ENCODE data around the gene MAPK4. TPM values are rescaled to one million over a fixed set of nuclear protein-coding genes. Genes with fewer than 3 reads are reported as not detected.

Gene MAPK4
- total RNA-seq, 1 experiment from 2014 or later, result 0.21 TPM

GRCh38 chr18:50748243-50749229, 188.6 kb downstream of the MAPK4 start:
- TF ChIP-seq CTCF (IDR thresholded peaks at IDR 0.05; ENCODE audit: unreplicated experiment), result no peak
- ChIA-PET CTCF (interaction anchor here (0.7 kb wide), 1 partner anchor 271 kb away, joined by 3 read pairs; no protein-coding TSS in a partner anchor), POLR2A (no interaction called here)
- no peaks in the 10 kb centered on the region for H3K4me1 Mint-ChIP-seq (ENCODE audit: insufficient read depth, unreplicated experiment)
- no TSS peak for BruUV-seq (replicated peaks)
- H3K27ac Mint-ChIP-seq (ENCODE audit: low read depth, unreplicated experiment), result no peak overlapping the region
- H3K4me3 Mint-ChIP-seq (ENCODE audit: unreplicated experiment), result no peak overlapping the region
- intact Hi-C loops (cut with micrococcal nuclease), result no loop called here
- H3K36me3 Mint-ChIP-seq (ENCODE audit: insufficient read depth, unreplicated experiment), result no peaks in the 10 kb centered on the region
- no peaks in the 10 kb centered on the region for H3K9me3 Mint-ChIP-seq (ENCODE audit: unreplicated experiment)
- DNase-seq (ENCODE audit: unreplicated experiment), result peak; percentile 1
- H3K27me3 Mint-ChIP-seq (ENCODE audit: insufficient read depth, unreplicated experiment), result peaks cover 53% of the 10 kb centered on the region

- ChIA-PET POLR2A (no interaction called here), CTCF (interaction anchor here (0.9 kb wide), 1 partner anchor 356 kb away, joined by 3 read pairs; no protein-coding TSS in a partner anchor)
- DNase-seq (ENCODE audit: unreplicated experiment), result no peak
- H3K27ac Mint-ChIP-seq (ENCODE audit: low read depth, unreplicated experiment), result no peak overlapping the region
- no peak overlapping the region for H3K4me3 Mint-ChIP-seq (ENCODE audit: unreplicated experiment)
- no peak for TF ChIP-seq CTCF (IDR thresholded peaks at IDR 0.05; ENCODE audit: unreplicated experiment)
- intact Hi-C loops (cut with micrococcal nuclease), result no loop called here
- BruUV-seq (replicated peaks), result no TSS peak
- no peaks in the 10 kb centered on the region for H3K36me3 Mint-ChIP-seq (ENCODE audit: insufficient read depth, unreplicated experiment)
- H3K9me3 Mint-ChIP-seq (ENCODE audit: unreplicated experiment), result no peaks in the 10 kb centered on the region
- no peaks in the 10 kb centered on the region for H3K4me1 Mint-ChIP-seq (ENCODE audit: insufficient read depth, unreplicated experiment)
- H3K27me3 Mint-ChIP-seq (ENCODE audit: insufficient read depth, unreplicated experiment), result peaks cover 44% of the 10 kb centered on the region
Observed at GRCh38 chr18:50749421-50749820, 189.5 kb downstream of the MAPK4 start.

GRCh38 chr18:50749945-50750344, 190.1 kb downstream of the MAPK4 start:
- ChIA-PET POLR2A (no interaction called here), CTCF (interaction anchor here (0.9 kb wide), 1 partner anchor 356 kb away, joined by 3 read pairs; no protein-coding TSS in a partner anchor)
- no peaks in the 10 kb centered on the region for H3K36me3 Mint-ChIP-seq (ENCODE audit: insufficient read depth, unreplicated experiment)
- H3K4me3 Mint-ChIP-seq (ENCODE audit: unreplicated experiment), result no peak overlapping the region
- no peaks in the 10 kb centered on the region for H3K9me3 Mint-ChIP-seq (ENCODE audit: unreplicated experiment)
- no peak for TF ChIP-seq CTCF (IDR thresholded peaks at IDR 0.05; ENCODE audit: unreplicated experiment)
- DNase-seq (ENCODE audit: unreplicated experiment), result no peak
- intact Hi-C loops (cut with micrococcal nuclease), result no loop called here
- no TSS peak for BruUV-seq (replicated peaks)
- H3K27me3 Mint-ChIP-seq (ENCODE audit: insufficient read depth, unreplicated experiment), result peaks cover 43% of the 10 kb centered on the region
- H3K4me1 Mint-ChIP-seq (ENCODE audit: insufficient read depth, unreplicated experiment), result no peaks in the 10 kb centered on the region
- no peak overlapping the region for H3K27ac Mint-ChIP-seq (ENCODE audit: low read depth, unreplicated experiment)

- no peaks in the 10 kb centered on the region for H3K36me3 Mint-ChIP-seq (ENCODE audit: insufficient read depth, unreplicated experiment)
- H3K4me1 Mint-ChIP-seq (ENCODE audit: insufficient read depth, unreplicated experiment), result no peaks in the 10 kb centered on the region
- H3K27ac Mint-ChIP-seq (ENCODE audit: low read depth, unreplicated experiment), result no peak overlapping the region
- intact Hi-C loops (cut with micrococcal nuclease), result no loop called here
- H3K27me3 Mint-ChIP-seq (ENCODE audit: insufficient read depth, unreplicated experiment), result peaks cover 43% of the 10 kb centered on the region
- no peaks in the 10 kb centered on the region for H3K9me3 Mint-ChIP-seq (ENCODE audit: unreplicated experiment)
- DNase-seq (ENCODE audit: unreplicated experiment), result no peak
- CTCF ChIA-PET, result interaction anchor here (0.9 kb wide), 1 partner anchor 355 kb away, joined by 3 read pairs; no protein-coding TSS in a partner anchor
- no peak overlapping the region for H3K4me3 Mint-ChIP-seq (ENCODE audit: unreplicated experiment)
- POLR2A ChIA-PET, result no interaction called here
- no peak for TF ChIP-seq CTCF (IDR thresholded peaks at IDR 0.05; ENCODE audit: unreplicated experiment)
- BruUV-seq (replicated peaks), result no TSS peak
Observed at GRCh38 chr18:50750546-50750945, 190.7 kb downstream of the MAPK4 start.
